Measurements from ENCODE around the gene SUZ12.
"Not testable (repeated sequence)": the region's sequence is repeated elsewhere in the genome, so short reads cannot be mapped to it uniquely, and the experiment has no call there.

Gene SUZ12

DNA sequence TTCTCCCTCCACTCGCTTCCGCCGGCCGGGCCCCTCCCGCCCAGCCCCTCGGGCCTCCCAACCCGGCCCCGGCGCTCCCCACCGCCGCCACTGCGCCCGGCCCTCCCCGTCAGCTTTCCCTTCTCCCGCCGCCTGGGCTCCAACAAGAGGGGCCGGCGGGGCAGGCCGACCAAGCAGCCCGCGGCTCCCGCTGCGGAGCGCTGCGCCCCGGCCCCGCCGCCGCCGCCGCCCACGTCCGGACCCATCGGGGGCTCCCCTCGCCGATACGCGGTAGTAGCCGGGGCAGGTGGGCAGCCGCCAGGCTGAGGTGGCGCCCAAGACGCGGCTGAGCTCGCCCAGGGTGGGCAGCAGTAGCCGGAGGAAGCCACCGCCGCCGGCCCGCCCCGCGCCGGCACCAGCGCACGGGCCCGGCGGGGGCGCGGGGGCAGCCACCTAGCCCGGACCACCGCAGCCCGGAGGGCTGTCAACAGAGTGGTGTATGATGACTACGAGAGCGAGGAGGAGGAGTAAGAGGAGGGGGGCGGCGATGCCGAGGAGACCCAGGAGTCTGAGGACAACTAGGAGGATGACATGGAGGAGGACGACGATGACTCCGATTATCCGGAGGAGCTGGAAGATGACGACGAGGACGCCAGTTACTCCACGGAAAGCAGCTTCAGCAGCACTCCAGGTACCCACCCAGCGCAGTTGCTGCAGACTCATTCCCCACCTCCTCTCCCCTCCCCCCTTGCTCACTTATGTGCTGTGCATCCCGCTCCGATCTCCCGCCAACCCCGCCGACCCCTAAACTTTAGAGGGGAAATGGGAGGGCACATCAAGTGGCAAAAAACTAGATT lies 70.9 kb downstream of the SUZ12 start:
- Mint-ChIP-seq H3K27me3 (no peaks in the 10 kb centered on the region), H3K4me3 (peak overlapping the region; percentile 98), H3K36me3 (no peaks in the 10 kb centered on the region), H3K4me1 (peaks cover 44% of the 10 kb centered on the region), H3K27ac (peak overlapping the region; percentile 97), H3K9me3 (no peaks in the 10 kb centered on the region)

DNA sequence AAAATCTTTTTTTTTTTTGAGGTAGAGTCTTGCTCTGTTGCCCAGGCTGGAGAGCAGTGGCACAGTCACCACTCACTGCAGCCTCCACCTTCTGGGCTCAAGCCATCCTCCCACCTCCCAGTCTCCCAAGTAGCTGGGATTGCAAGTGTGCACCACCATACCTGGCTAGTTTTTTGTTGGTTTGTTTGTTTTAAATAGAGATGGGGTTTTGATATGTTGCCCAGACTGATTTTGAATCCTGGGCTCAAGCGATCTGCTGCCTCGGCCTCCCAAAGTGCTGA lies 72.4 kb downstream of the SUZ12 start:
- Mint-ChIP-seq H3K9me3 (no peaks in the 10 kb centered on the region), H3K4me3 (peak overlapping the region; percentile 98), H3K4me1 (peaks cover 57% of the 10 kb centered on the region), H3K27ac (no peak overlapping the region), H3K27me3 (no peaks in the 10 kb centered on the region), H3K36me3 (no peaks in the 10 kb centered on the region)

DNA sequence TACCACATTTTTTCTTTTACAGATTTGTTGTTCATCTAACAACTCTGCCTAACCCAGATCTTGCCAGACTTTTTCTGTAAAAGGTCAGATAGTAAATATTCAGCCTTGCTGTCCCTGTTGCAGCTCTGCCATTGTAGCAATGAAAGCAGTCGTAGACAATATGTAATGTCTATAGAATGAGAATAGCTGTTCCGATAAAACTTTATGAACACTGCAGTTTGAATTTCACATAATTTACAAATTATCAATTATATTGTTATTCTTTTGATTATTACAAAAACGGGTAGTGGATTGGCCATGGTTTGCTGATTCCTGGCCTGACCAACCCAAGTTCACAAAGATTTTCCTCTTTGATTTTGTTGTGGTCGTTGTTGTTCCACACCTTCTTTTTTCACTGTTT lies 73.3 kb downstream of the SUZ12 start:
- Mint-ChIP-seq H3K4me3 (peak overlapping the region; percentile 98), H3K27ac (peak overlapping the region; percentile 35), H3K27me3 (no peaks in the 10 kb centered on the region), H3K36me3 (no peaks in the 10 kb centered on the region), H3K4me1 (peaks cover 59% of the 10 kb centered on the region), H3K9me3 (no peaks in the 10 kb centered on the region)

GRCh38 chr17:32015245-32016013 lies 78.6 kb downstream of the SUZ12 start:
- H3K36me3 Mint-ChIP-seq, result peaks cover 8% of the 10 kb centered on the region
- peak overlapping the region; percentile 23 for H3K27ac Mint-ChIP-seq
- peaks cover 54% of the 10 kb centered on the region for H3K4me1 Mint-ChIP-seq
- no peaks in the 10 kb centered on the region for H3K27me3 Mint-ChIP-seq
- H3K4me3 Mint-ChIP-seq, result no peak overlapping the region
- no peaks in the 10 kb centered on the region for H3K9me3 Mint-ChIP-seq

DNA sequence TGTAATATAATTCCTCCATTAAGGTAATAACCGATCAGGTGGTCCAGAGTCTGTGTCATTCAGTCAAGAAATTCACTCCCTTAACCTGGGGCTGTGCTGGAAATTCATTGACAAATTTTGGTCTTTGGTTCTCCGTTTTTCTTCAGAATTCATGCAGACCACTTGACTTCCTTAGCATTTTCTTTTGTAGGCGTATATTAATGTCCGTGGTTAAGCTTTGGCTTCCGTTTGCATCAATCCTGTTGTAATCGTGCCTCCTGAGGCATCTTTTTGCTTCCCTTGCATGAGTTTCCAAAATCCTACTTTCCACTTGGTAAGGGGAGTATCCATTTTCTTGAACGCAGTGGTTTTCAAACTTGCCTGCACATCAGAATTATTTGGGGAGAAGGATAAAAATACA lies 79.4 kb downstream of the SUZ12 start:
- Mint-ChIP-seq H3K4me1 (peaks cover 48% of the 10 kb centered on the region), H3K4me3 (no peak overlapping the region), H3K9me3 (no peaks in the 10 kb centered on the region), H3K36me3 (peaks cover 10% of the 10 kb centered on the region), H3K27me3 (no peaks in the 10 kb centered on the region), H3K27ac (peak overlapping the region; percentile 62)

DNA sequence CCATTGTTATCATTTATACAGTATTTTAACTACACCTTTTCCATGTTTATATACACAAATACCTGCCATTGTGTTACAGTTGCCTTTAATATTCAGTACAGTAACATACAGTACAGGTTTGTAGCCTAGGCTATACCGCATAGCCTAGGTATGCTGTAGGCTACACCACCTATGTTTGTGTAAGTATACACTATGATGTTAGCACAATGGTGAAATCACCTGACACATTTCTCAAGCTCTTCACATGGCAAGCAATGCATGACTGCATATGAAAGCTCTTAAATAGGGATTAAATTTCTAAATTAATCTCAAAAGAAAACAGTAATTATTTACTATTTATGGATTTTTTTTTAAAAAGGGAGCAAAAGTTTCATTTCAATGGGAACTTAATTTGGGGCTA lies 82.4 kb downstream of the SUZ12 start:
- no peak overlapping the region for H3K4me3 Mint-ChIP-seq
- peaks cover 26% of the 10 kb centered on the region for H3K4me1 Mint-ChIP-seq
- H3K9me3 Mint-ChIP-seq, result no peaks in the 10 kb centered on the region
- no peak overlapping the region for H3K27ac Mint-ChIP-seq
- H3K27me3 Mint-ChIP-seq, result no peaks in the 10 kb centered on the region
- peaks cover 10% of the 10 kb centered on the region for H3K36me3 Mint-ChIP-seq

GRCh38 chr17:32020943-32021614 lies 84.3 kb downstream of the SUZ12 start:
- H3K4me1 Mint-ChIP-seq, result peaks cover 14% of the 10 kb centered on the region
- H3K36me3 Mint-ChIP-seq, result peaks cover 10% of the 10 kb centered on the region
- H3K9me3 Mint-ChIP-seq, result no peaks in the 10 kb centered on the region
- H3K27me3 Mint-ChIP-seq, result no peaks in the 10 kb centered on the region
- no peak overlapping the region for H3K4me3 Mint-ChIP-seq
- no peak overlapping the region for H3K27ac Mint-ChIP-seq

- H3K9me3 Mint-ChIP-seq, result no peaks in the 10 kb centered on the region
- peaks cover 9% of the 10 kb centered on the region for H3K4me1 Mint-ChIP-seq
- no peak overlapping the region for H3K27ac Mint-ChIP-seq
- H3K36me3 Mint-ChIP-seq, result peaks cover 10% of the 10 kb centered on the region
- H3K4me3 Mint-ChIP-seq, result no peak overlapping the region
- H3K27me3 Mint-ChIP-seq, result no peaks in the 10 kb centered on the region
These were observed 84.8 kb downstream of the SUZ12 start for GRCh38 chr17:32021615-32021955.

GRCh38 chr17:32022554-32022953 lies 85.7 kb downstream of the SUZ12 start:
- H3K4me1 Mint-ChIP-seq, H3K4me3 Mint-ChIP-seq, H3K9me3 Mint-ChIP-seq, H3K36me3 Mint-ChIP-seq, H3K27ac Mint-ChIP-seq, H3K27me3 Mint-ChIP-seq: not testable (repeated sequence)

GRCh38 chr17:32027271-32027670 lies 90.5 kb downstream of the SUZ12 start:
- H3K9me3 Mint-ChIP-seq, H3K4me1 Mint-ChIP-seq, H3K27me3 Mint-ChIP-seq, H3K36me3 Mint-ChIP-seq, H3K4me3 Mint-ChIP-seq, H3K27ac Mint-ChIP-seq: not testable (repeated sequence)

DNA sequence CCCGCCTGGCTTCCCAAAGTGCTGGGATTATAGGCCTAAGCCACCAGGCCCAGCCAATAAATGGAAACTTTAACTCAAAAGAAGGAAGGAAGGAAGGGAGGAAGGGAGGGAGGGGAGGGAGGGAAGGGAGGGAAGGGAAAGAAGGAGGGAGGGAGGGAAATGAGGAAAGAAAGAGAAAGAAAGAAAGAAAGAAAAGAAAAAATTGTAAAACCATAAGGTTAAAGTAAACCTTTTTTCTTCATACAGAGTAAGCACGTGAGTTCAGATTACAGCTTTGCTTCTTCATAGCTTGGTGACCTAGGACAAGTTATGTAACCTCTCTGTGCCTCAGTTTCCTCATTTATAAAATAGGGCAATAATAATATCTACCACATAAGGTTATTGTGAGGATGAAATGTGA lies 96.4 kb downstream of the SUZ12 start:
- H3K4me1 Mint-ChIP-seq, result no peaks in the 10 kb centered on the region
- no peak overlapping the region for H3K27ac Mint-ChIP-seq
- H3K36me3 Mint-ChIP-seq, result peaks cover 6% of the 10 kb centered on the region
- H3K27me3 Mint-ChIP-seq, result no peaks in the 10 kb centered on the region
- H3K4me3 Mint-ChIP-seq, result no peak overlapping the region
- no peaks in the 10 kb centered on the region for H3K9me3 Mint-ChIP-seq

DNA sequence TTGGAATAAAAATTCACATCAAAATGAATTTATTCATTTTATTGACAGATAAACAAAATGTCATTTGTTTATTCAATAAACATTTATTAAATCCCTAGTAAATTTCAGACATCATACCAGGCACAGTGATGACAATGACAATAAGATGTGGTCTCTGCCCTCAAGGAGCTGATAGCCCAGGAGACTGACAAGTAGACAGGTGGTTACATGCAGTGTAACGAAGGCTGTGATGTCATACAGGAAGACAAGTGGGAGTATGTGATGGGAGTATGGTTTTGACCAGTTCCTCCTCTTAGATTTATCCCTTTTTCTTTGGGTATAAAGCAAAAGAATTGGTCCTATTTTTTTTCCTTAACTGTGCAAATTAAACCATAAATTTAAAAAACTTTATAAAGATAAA lies 97.0 kb downstream of the SUZ12 start:
- not testable (repeated sequence) for H3K36me3 Mint-ChIP-seq, H3K9me3 Mint-ChIP-seq, H3K27me3 Mint-ChIP-seq, H3K4me1 Mint-ChIP-seq, H3K27ac Mint-ChIP-seq, H3K4me3 Mint-ChIP-seq

DNA sequence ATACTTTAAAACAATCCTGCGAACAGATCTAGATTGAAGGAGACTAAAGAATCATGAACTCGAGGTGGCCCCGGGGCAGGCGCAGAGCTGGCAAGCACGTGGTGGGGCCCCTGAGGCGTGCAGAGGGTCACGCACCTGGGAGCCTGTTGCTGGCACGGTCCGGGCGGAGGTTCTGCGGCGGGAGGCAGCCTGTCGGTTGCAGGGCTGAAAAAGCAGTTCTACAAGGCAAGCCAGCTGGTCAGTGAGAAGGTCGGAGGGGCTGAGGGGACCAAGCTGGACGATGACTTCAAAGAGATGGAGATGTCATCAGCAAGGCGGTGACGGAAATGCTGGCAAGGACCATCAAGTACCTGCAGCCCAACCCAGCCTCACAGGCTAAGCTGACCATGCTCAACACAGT lies 103.4 kb downstream of the SUZ12 start:
- not testable (repeated sequence) for H3K4me1 Mint-ChIP-seq, H3K27me3 Mint-ChIP-seq, H3K4me3 Mint-ChIP-seq, H3K27ac Mint-ChIP-seq, H3K9me3 Mint-ChIP-seq, H3K36me3 Mint-ChIP-seq

DNA sequence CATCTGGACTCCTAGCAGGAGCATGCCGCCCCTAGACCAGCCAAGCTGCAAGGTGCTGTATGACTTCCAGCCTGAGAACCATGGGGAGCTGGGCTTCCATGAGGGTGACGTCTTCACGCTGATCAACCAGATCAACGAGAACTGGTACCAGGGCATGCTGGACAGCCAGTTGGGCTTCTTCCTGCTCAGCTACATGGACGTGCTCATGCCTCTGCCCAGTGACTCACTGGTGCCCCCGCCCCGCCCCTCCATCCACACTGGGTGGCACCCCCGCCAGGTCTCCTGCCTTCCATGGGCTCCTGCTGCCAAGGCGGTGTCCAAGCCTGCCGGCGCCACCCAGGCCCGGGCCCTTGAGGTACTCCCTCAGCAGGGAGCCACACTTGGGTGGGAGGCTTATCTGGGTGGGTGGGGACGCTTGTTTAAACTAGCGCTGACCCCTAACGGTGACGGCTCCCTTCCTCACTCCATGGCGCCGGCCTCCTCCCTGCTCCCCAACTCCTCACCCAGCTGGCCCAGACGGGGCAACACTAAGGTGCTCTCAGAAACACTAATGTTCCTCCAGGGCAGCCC lies 104.6 kb downstream of the SUZ12 start:
- H3K4me1 Mint-ChIP-seq, H3K36me3 Mint-ChIP-seq, H3K9me3 Mint-ChIP-seq, H3K27ac Mint-ChIP-seq, H3K27me3 Mint-ChIP-seq, H3K4me3 Mint-ChIP-seq: not testable (repeated sequence)

- H3K9me3 Mint-ChIP-seq, H3K4me1 Mint-ChIP-seq, H3K4me3 Mint-ChIP-seq, H3K36me3 Mint-ChIP-seq, H3K27ac Mint-ChIP-seq, H3K27me3 Mint-ChIP-seq: not testable (repeated sequence)
These were observed 105.5 kb downstream of the SUZ12 start for GRCh38 chr17:32042266-32042665.

DNA sequence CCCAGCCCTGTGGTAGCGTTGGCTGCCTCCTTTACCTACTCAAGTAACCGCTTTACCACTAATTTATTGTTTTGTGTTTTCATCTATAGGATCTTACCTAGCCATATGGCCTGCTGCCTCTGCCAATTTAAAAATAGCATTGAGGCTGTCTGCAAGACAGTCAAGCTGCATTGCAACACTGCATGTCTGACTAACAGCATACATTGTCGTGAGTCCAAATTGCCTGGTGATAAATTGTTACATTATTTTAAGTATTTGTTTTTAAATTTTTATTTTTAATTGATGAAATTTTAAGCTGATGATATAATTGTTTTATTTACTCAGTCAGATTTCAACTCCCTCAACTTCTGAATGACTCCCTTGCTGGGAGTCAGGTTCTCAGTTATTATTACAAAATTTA lies 108.8 kb downstream of the SUZ12 start:
- not testable (repeated sequence) for H3K9me3 Mint-ChIP-seq

More for the DNA sequence above, 108.8 kb downstream of the SUZ12 start:
- H3K27me3 Mint-ChIP-seq, H3K4me3 Mint-ChIP-seq, H3K36me3 Mint-ChIP-seq, H3K4me1 Mint-ChIP-seq, H3K27ac Mint-ChIP-seq: not testable (repeated sequence)

Data from activated naive CD4-positive, alpha-beta T cell treated with anti-CD3 and anti-CD28 coated beads, Interleukin-2, amount 50 U/mL, for 24 hours (primary cell).